Colonic mucosa (tissue), 4 donors: ENCODE results near the gene TLR3. TPM values are rescaled to one million over a fixed set of nuclear protein-coding genes. Genes with fewer than 3 reads are reported as not detected.
A peak's percentile ranks its signal among the peaks of the same experiment; 100 is the strongest.

ENCODE experiments used
- DNase-seq: peaks from one replicate; pipeline ENCODE4 v3.0.0-alpha.2; 2020
- H3K27ac ChIP-seq: fragments of 200-600 bp; one replicate; pipeline ENCODE4 v1.8.0; 2021
- H3K27me3 ChIP-seq: fragments of 200-600 bp; one replicate; pipeline ENCODE4 v1.8.0; 2021
- H3K36me3 ChIP-seq: fragments of 200-600 bp; one replicate; pipeline ENCODE4 v1.8.0; 2021
- H3K4me1 ChIP-seq: fragments of 200-600 bp; one replicate; pipeline ENCODE4 v1.8.0; 2021; ENCODE audit warnings: mild to moderate bottlenecking
- H3K4me3 ChIP-seq: fragments of 200-600 bp; one replicate; pipeline ENCODE4 v1.8.0; 2021
- H3K9ac ChIP-seq, 2 donors: one replicate each; pipeline ENCODE4 v1.7.0; 2013; ENCODE audit warnings: control low read depth in 2 of 2, low read depth in 2 of 2, low read length in 2 of 2
- H3K9me3 ChIP-seq: fragments of 200-600 bp; one replicate; pipeline ENCODE4 v1.8.0; 2021
- CTCF ChIP-seq: fragments of 200-600 bp; IDR thresholded peaks from one replicate; pipeline ENCODE4 v1.8.0; 2022; ENCODE audit warnings: antibody characterized with exemption, mild to moderate bottlenecking
- intact Hi-C: fragments of 100-400 bp; cut with DNase I; formaldehyde crosslinking; loops from one replicate; pipeline ENCODE4 v1.14.1; 2022
- total RNA-seq, 2 donors: library from RNA; stranded (reverse); fragmentation: NEBNext Ultra II Directional in 1 of 2; extraction: Animal tissue kit (Norgen Biotek cat#: 25700) in 1 of 2; gene quantifications; one replicate each; pipeline ENCODE4 v1.2.1, GENCODE V29; 2021
- donor health status: healthy.
- donor health status: DM: no; HTN: no; CAD: no.
- donor health status: DM: no; HTN: no; CAD: no.

Gene TLR3
- total RNA-seq, 2 donors from 2014 or later = 13.6 to 48.6 TPM

DNA sequence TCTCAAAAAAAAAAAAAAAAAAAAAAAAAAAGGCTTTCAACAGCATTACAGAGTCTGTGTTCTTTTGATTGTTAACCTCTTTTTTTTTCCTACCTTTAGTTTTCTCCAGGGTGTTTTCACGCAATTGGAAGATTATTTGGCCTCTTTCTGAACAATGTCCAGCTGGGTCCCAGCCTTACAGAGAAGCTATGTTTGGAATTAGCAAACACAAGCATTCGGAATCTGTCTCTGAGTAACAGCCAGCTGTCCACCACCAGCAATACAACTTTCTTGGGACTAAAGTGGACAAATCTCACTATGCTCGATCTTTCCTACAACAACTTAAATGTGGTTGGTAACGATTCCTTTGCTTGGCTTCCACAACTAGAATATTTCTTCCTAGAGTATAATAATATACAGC lies 13.3 kb downstream of the TLR3 start:
- TF ChIP-seq CTCF = no peak

GRCh38 chr4:186088523-186088922 lies 19.6 kb downstream of the TLR3 start:
- no peaks in the 10 kb centered on the region for H3K36me3 ChIP-seq
- no peak for DNase-seq
- no peak overlapping the region for H3K4me3 ChIP-seq
- no peak overlapping the region for H3K27ac ChIP-seq
- H3K27me3 ChIP-seq = no peaks in the 10 kb centered on the region
- H3K9me3 ChIP-seq = no peaks in the 10 kb centered on the region
- TF ChIP-seq CTCF = no peak
- H3K4me1 ChIP-seq = no peaks in the 10 kb centered on the region
- H3K9ac ChIP-seq = no peak overlapping the region
- intact Hi-C loops = no loop called here

More for the DNA sequence above, 13.3 kb downstream of the TLR3 start:
- H3K27ac ChIP-seq = no peak overlapping the region
- intact Hi-C loops = no loop called here
- no peak overlapping the region for H3K4me3 ChIP-seq
- H3K36me3 ChIP-seq = no peaks in the 10 kb centered on the region
- no peaks in the 10 kb centered on the region for H3K27me3 ChIP-seq
- H3K9me3 ChIP-seq = no peaks in the 10 kb centered on the region
- no peaks in the 10 kb centered on the region for H3K4me1 ChIP-seq
- DNase-seq = no peak
- no peak overlapping the region for H3K9ac ChIP-seq

DNA sequence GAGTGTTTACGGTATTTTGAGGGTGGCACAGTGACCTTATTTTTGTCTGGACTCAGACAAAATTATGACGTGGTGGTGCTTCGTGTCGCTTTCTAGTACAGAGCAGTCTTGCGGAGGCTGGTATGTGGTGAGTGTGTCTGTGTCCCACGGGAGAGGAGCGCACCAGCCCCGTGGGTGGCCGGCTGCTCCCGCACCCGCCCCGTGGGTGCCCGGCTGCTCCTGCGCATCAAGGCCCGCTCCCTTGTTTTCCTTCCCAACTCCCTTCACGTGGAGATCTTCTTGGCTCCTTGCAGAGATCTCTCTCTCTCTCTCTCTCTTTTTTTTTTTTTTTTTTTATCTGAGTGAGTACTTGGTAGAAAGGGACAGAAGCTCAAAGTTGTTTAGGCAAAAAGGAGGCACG lies 23.3 kb downstream of the TLR3 start:
- no peak for DNase-seq
- intact Hi-C loops = no loop called here
- Histone ChIP-seq H3K36me3 (no peaks in the 10 kb centered on the region), H3K27ac (no peak overlapping the region), H3K9me3 (no peaks in the 10 kb centered on the region), H3K9ac (no peak overlapping the region), H3K27me3 (no peaks in the 10 kb centered on the region), H3K4me1 (no peaks in the 10 kb centered on the region), H3K4me3 (no peak overlapping the region)
- no peak for TF ChIP-seq CTCF

DNA sequence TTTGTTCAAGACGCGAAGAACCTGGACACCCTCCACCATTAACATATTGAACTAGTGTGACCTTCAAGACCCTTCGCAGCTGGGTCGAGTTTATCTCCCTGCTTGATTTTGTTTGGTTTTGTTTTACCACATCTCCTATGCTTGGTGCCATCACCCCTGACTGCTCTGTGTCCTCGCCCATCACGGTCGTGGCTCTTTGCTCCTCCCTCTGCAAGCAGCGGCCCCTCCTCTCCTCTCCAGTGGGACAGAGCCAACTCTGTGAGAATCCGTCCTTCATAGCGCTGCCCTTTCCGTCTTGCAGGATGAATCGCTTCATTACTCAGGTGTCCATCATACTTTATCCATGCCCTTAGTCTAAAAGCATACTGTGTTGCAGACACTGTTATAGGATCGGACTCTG lies 26.4 kb downstream of the TLR3 start:
- intact Hi-C loops = no loop called here
- no peak overlapping the region for H3K9ac ChIP-seq
- DNase-seq = no peak
- H3K27ac ChIP-seq = no peak overlapping the region
- no peaks in the 10 kb centered on the region for H3K4me1 ChIP-seq
- H3K27me3 ChIP-seq = no peaks in the 10 kb centered on the region
- no peaks in the 10 kb centered on the region for H3K9me3 ChIP-seq
- TF ChIP-seq CTCF = no peak
- H3K4me3 ChIP-seq = peak overlapping the region; percentile 1
- no peaks in the 10 kb centered on the region for H3K36me3 ChIP-seq

GRCh38 chr4:186096681-186097165 lies 27.8 kb downstream of the TLR3 start:
- H3K27me3 ChIP-seq = no peaks in the 10 kb centered on the region
- intact Hi-C loops = no loop called here
- H3K9me3 ChIP-seq = no peaks in the 10 kb centered on the region
- H3K36me3 ChIP-seq = no peaks in the 10 kb centered on the region
- DNase-seq = no peak
- H3K9ac ChIP-seq = no peak overlapping the region
- no peak overlapping the region for H3K4me3 ChIP-seq
- no peak overlapping the region for H3K27ac ChIP-seq
- no peak for TF ChIP-seq CTCF
- H3K4me1 ChIP-seq = no peaks in the 10 kb centered on the region

GRCh38 chr4:186097386-186097785 lies 28.4 kb downstream of the TLR3 start:
- Histone ChIP-seq H3K9ac (no peak overlapping the region), H3K27me3 (no peaks in the 10 kb centered on the region), H3K4me3 (no peak overlapping the region), H3K4me1 (no peaks in the 10 kb centered on the region), H3K36me3 (no peaks in the 10 kb centered on the region), H3K9me3 (no peaks in the 10 kb centered on the region), H3K27ac (no peak overlapping the region)
- DNase-seq = no peak
- intact Hi-C loops = no loop called here
- no peak for TF ChIP-seq CTCF
